HCT116 (cell line): ENCODE measurements around the gene OBSL1. TPM values are rescaled to one million over a fixed set of nuclear protein-coding genes. Genes with fewer than 3 reads are reported as not detected.

Experiments
- ATAC-seq: fragments of 200-7000 bp; cut with Tn5 transposase; 2 replicates; pipeline ENCODE4 v1.9.1; 2020; ENCODE audit warnings: mild to moderate bottlenecking, moderate library complexity
- BruUV-seq: library from RNA; stranded (reverse); fragments of 400-500 nt; replicated peaks from 2 replicates; lab custom pipeline; 2021; lab: Mats Ljungman, UMichigan
- CTCF ChIA-PET: fragments of 300-600 bp; sonication (Branson Sonifier 250); formaldehyde crosslinking; loops from one replicate; lab custom pipeline; 2021; ENCODE audit warnings: antibody characterized with exemption; lab: Charles Lee
- POLR2A ChIA-PET: fragments of 300-600, 350-600 bp; sonication (Branson Sonifier 250); formaldehyde crosslinking; loops from one replicate; lab custom pipeline; 2021; ENCODE audit warnings: antibody characterized with exemption; lab: Charles Lee
- RAD21 ChIA-PET, 2 experiments: fragments of 300-600 bp; sonication (Branson Sonifier 250); formaldehyde crosslinking; loops; one replicate each; lab custom pipeline; 2023; ENCODE audit warnings: low total read pairs in 2 of 2; ENCODE audit not compliant: uncharacterized antibody in 2 of 2, unreplicated experiment in 2 of 2, low non-redundant PET in 1 of 2; lab: Charles Lee
- DNase-seq: peaks from one replicate; pipeline ENCODE4 v3.0.0-alpha.2; 2010; ENCODE audit warnings: low read depth, low spot score
- H2AFZ ChIP-seq: fragments of 200-600 bp; shearing (Covaris generic), sonication (generic); 2 replicates; pipeline ENCODE4 v1.6.1; 2017; ENCODE audit warnings: low read depth, mixed run types, mixed read lengths, antibody characterized with exemption, low read length; ENCODE audit not compliant: poor library complexity, severe bottlenecking
- H3K27ac ChIP-seq: 2 replicates; pipeline ENCODE4 v1.5.1; 2012; ENCODE audit warnings: low read depth, low read length
- H3K27me3 ChIP-seq: fragments of 200-600 bp; sonication (generic); 2 replicates; pipeline ENCODE4 v1.6.1; 2016; ENCODE audit warnings: mixed run types, low read length, mixed read lengths; ENCODE audit not compliant: insufficient read depth
- H3K36me3 ChIP-seq, 2 experiments: fragments of 200-500 bp in 1 of 2; fragments of 200-600 bp in 1 of 2; sonication (Bioruptor generic) in 1 of 2; sonication (generic) in 1 of 2; 2 replicates each; pipeline versions ENCODE4 v1.5.1 to v1.6.1; 2014 to 2016; ENCODE audit warnings: low read length in 2 of 2, inconsistent platforms in 1 of 2, mixed read lengths in 1 of 2, mixed run types in 1 of 2; ENCODE audit not compliant: insufficient read depth in 2 of 2, control insufficient read depth in 1 of 2
- H3K4me1 ChIP-seq, 2 experiments: fragments of 200-600 bp in 1 of 2; sonication (generic) in 1 of 2; 2 replicates each; pipeline versions ENCODE4 v1.5.1 to v1.6.1; 2012 to 2017; ENCODE audit warnings: low read length in 2 of 2, inconsistent platforms in 1 of 2, mild to moderate bottlenecking in 1 of 2, mixed read lengths in 1 of 2, mixed run types in 1 of 2, moderate library complexity in 1 of 2; ENCODE audit not compliant: insufficient read depth in 2 of 2, control insufficient read depth in 1 of 2
- H3K4me2 ChIP-seq: fragments of 200-600 bp; sonication (generic); 2 replicates; pipeline ENCODE4 v1.6.1; 2017; ENCODE audit warnings: mixed run types, low read length, mixed read lengths
- H3K4me3 ChIP-seq, 2 experiments: fragments of 200-600 bp in 1 of 2; sonication (generic) in 1 of 2; replicated peaks in 1 of 2; 2 replicates each; pipeline ENCODE4 v1.5.1; 2011 to 2016; ENCODE audit warnings: low read length in 2 of 2, control low read depth in 1 of 2, low read depth in 1 of 2, mild to moderate bottlenecking in 1 of 2, mixed read lengths in 1 of 2, mixed run types in 1 of 2
- H3K79me2 ChIP-seq: fragments of 200-600 bp; sonication (generic); 2 replicates; pipeline ENCODE4 v1.6.1; 2017; ENCODE audit warnings: mild to moderate bottlenecking, mixed run types, low read length, moderate library complexity, mixed read lengths; ENCODE audit not compliant: insufficient read depth
- H3K9ac ChIP-seq: fragments of 200-600 bp; sonication (generic); 2 replicates; pipeline ENCODE4 v1.6.1; 2016; ENCODE audit warnings: low read length, mixed read lengths
- H3K9me2 ChIP-seq: fragments of 200-600 bp; sonication (generic), shearing (Covaris generic); 2 replicates; pipeline ENCODE4 v1.6.1; 2017; ENCODE audit warnings: mixed run types, mild to moderate bottlenecking, moderate library complexity; ENCODE audit not compliant: insufficient read depth
- H3K9me3 ChIP-seq, 2 experiments: fragments of 200-500 bp in 1 of 2; fragments of 200-600 bp in 1 of 2; sonication (Bioruptor generic) in 1 of 2; sonication (generic) in 1 of 2; 2 replicates each; pipeline ENCODE4 v1.6.1; 2014 to 2017; ENCODE audit warnings: low read length in 2 of 2, mixed read lengths in 2 of 2, inconsistent platforms in 1 of 2, low read depth in 1 of 2, mild to moderate bottlenecking in 1 of 2, mixed run types in 1 of 2, moderate library complexity in 1 of 2; ENCODE audit not compliant: control insufficient read depth in 1 of 2, insufficient read depth in 1 of 2
- H4K20me1 ChIP-seq: fragments of 200-600 bp; sonication (generic), shearing (Covaris generic); 2 replicates; pipeline ENCODE4 v1.6.1; 2017; ENCODE audit warnings: mixed run types, mild to moderate bottlenecking, moderate library complexity; ENCODE audit not compliant: insufficient read depth
- ATF3 ChIP-seq: IDR thresholded peaks from 2 replicates; pipeline ENCODE4 v1.6.1; 2012
- CTCF ChIP-seq, 3 experiments: fragments of 200-600 bp in 1 of 3; sonication (generic) in 1 of 3; IDR thresholded peaks in 2 of 3; conservative IDR thresholded peaks in 1 of 3; 2 replicates each; pipeline ENCODE4 v1.5.1; 2012 to 2017; ENCODE audit warnings: low read depth in 2 of 3, low read length in 2 of 3, antibody characterized with exemption in 1 of 3, borderline replicate concordance in 1 of 3, control low read depth in 1 of 3, mild to moderate bottlenecking in 1 of 3, mixed read lengths in 1 of 3, mixed run types in 1 of 3, moderate library complexity in 1 of 3; ENCODE audit not compliant: insufficient read depth in 1 of 3
- JUND ChIP-seq: IDR thresholded peaks from 2 replicates; pipeline ENCODE4 v1.6.1; 2012
- SIN3A ChIP-seq: IDR thresholded peaks from 2 replicates; pipeline ENCODE4 v1.6.1; 2012; ENCODE audit warnings: low read depth
- TCF7L2 ChIP-seq: IDR thresholded peaks from 2 replicates; pipeline ENCODE4 v1.7.0; 2011; ENCODE audit warnings: borderline replicate concordance, inconsistent platforms; ENCODE audit not compliant: insufficient read depth, insufficient read length; ENCODE audit errors: extremely low read depth
- ZNF274 ChIP-seq: fragments of 200-500 bp; sonication (Bioruptor generic); IDR thresholded peaks from 2 replicates; pipeline ENCODE4 v1.6.1; 2014; ENCODE audit warnings: mild to moderate bottlenecking, low read depth, low read length, inconsistent platforms
- intact Hi-C: fragments of 100-400 bp; cut with micrococcal nuclease; formaldehyde crosslinking; loops from 2 replicates; pipeline ENCODE4 v1.10.0; 2022
- total RNA-seq: library from RNA; stranded (reverse); gene quantifications from one replicate; pipeline ENCODE4 v1.2.1, GENCODE V29; 2021; ENCODE audit not compliant: unreplicated experiment

Gene OBSL1
- total RNA-seq, 1 experiment from 2014 or later, result 45.2 TPM

- Histone ChIP-seq H3K9ac (no peak overlapping the region), H3K4me2 (peak overlapping the region; percentile 0; the same call in 1 of the 2 replicates), H2AFZ (no peak overlapping the region), H3K79me2 (no peaks in the 10 kb centered on the region), H3K4me3 (no peak overlapping the region), H3K9me2 (no peaks in the 10 kb centered on the region), H3K27me3 (no peaks in the 10 kb centered on the region), H3K27ac (no peak overlapping the region), H3K36me3 (no peaks in the 10 kb centered on the region), H4K20me1 (no peaks in the 10 kb centered on the region), H3K4me1 (peaks cover 36 to 68% of the 10 kb centered on the region in 2 experiments), H3K9me3 (no peaks in the 10 kb centered on the region)
- no peak for DNase-seq
- ChIA-PET RAD21 (interaction anchor here in 1 of 2 experiments (1.9 kb wide), 1 partner anchor 116 kb away, joined by 8 read pairs; no protein-coding TSS in a partner anchor), POLR2A (no interaction called here), CTCF (interaction anchor here (1.0 to 3.0 kb wide), 9 partner anchors 10 to 116 kb away, joined by 3 to 34 read pairs (median 14); partner anchors contain the start of gene GMPPA)
- TF ChIP-seq TCF7L2 (no peak), JUND (no peak), ATF3 (no peak), SIN3A (no peak), ZNF274 (no peak), CTCF (IDR thresholded peaks at IDR 0.05 in 2 of 3, conservative IDR thresholded peaks at IDR 0.05 in 1 of 3; ENCODE audit: borderline replicate concordance in 1 of 3, insufficient read depth in 1 of 3, low read depth in 2 of 3, low read length in 2 of 3) (peak in 1 of 3 experiments; percentile 6; a peak in 1 of 6 replicates)
- intact Hi-C loops, result no loop called here
- no TSS peak for BruUV-seq
- no peak for ATAC-seq
These were observed 51.8 kb downstream of the OBSL1 start for GRCh38 chr2:219519526-219519916.
